D341Med (cell line): ENCODE measurements around the gene PLPPR4.

ENCODE experiments used
- DNase-seq: peaks from one replicate; pipeline ENCODE4 v3.0.0; 2012; ENCODE audit warnings: low spot score

The PLPPR4 gene

GRCh38 chr1:99348397-99349132, 84.3 kb downstream of the PLPPR4 start:
- DNase-seq, result no peak

GRCh38 chr1:99352821-99353220, 88.5 kb downstream of the PLPPR4 start:
- no peak for DNase-seq

- DNase-seq, result no peak
These were observed 94.5 kb downstream of the PLPPR4 start for GRCh38 chr1:99358770-99359169.
